Renal cortical epithelial cell (primary cell): Measurements from ENCODE around the gene ZNF189. TPM values are rescaled to one million over a fixed set of nuclear protein-coding genes. Genes with fewer than 3 reads are reported as not detected.

ENCODE experiments used
- DNase-seq: peaks from one replicate; pipeline ENCODE4 v3.0.0-alpha.2; 2011; ENCODE audit warnings: low read depth
- total RNA-seq: library from RNA; depleted of rRNA; stranded (reverse); fragments of >200 nt; gene quantifications from 2 replicates; pipeline ENCODE4 v1.2.3, GENCODE V29; 2014

The ZNF189 gene
- total RNA-seq, 1 donor from 2014 or later = 36.3 TPM

GRCh38 chr9:101419863-101420262, 21.2 kb downstream of the ZNF189 start:
- no peak for DNase-seq

GRCh38 chr9:101421653-101422065, 23.0 kb downstream of the ZNF189 start:
- DNase-seq = no peak

- no peak for DNase-seq
Measured at GRCh38 chr9:101427358-101427757, 28.7 kb downstream of the ZNF189 start.

- peak; percentile 74 for DNase-seq
Measured at GRCh38 chr9:101427957-101428655, 29.5 kb downstream of the ZNF189 start.

GRCh38 chr9:101428909-101429308, 30.3 kb downstream of the ZNF189 start:
- DNase-seq = no peak

- DNase-seq = no peak
Measured at GRCh38 chr9:101429736-101430135, 31.1 kb downstream of the ZNF189 start.

GRCh38 chr9:101432171-101432570, 33.5 kb downstream of the ZNF189 start:
- DNase-seq = no peak

- no peak for DNase-seq
Measured at GRCh38 chr9:101432740-101433139, 34.1 kb downstream of the ZNF189 start.

GRCh38 chr9:101433229-101433628, 34.6 kb downstream of the ZNF189 start:
- no peak for DNase-seq

GRCh38 chr9:101434998-101435397, 36.3 kb downstream of the ZNF189 start:
- no peak for DNase-seq

- no peak for DNase-seq
Measured at GRCh38 chr9:101435601-101436079, 37.0 kb downstream of the ZNF189 start, which contains the start of gene ALDOB. ALDOB (minus strand) TSS chr9:101435774; CDS start chr9:101430887, 4,887 bp downstream.

GRCh38 chr9:101437806-101438232, 39.2 kb downstream of the ZNF189 start:
- peak; percentile 38 for DNase-seq

GRCh38 chr9:101438523-101438922, 39.9 kb downstream of the ZNF189 start:
- no peak for DNase-seq

GRCh38 chr9:101440714-101441230, 42.1 kb downstream of the ZNF189 start:
- no peak for DNase-seq

- DNase-seq = no peak
Measured at GRCh38 chr9:101442318-101442717, 43.7 kb downstream of the ZNF189 start.

GRCh38 chr9:101442736-101443135, 44.1 kb downstream of the ZNF189 start:
- no peak for DNase-seq

GRCh38 chr9:101443364-101443771, 44.7 kb downstream of the ZNF189 start:
- no peak for DNase-seq

- DNase-seq = peak; percentile 50
Measured at GRCh38 chr9:101445353-101446029, 46.8 kb downstream of the ZNF189 start.

GRCh38 chr9:101446732-101447131, 48.1 kb downstream of the ZNF189 start:
- DNase-seq = no peak

- no peak for DNase-seq
Measured at GRCh38 chr9:101448680-101449070, 50.0 kb downstream of the ZNF189 start.

- DNase-seq = peak; percentile 57
Measured at GRCh38 chr9:101449071-101449721, 50.5 kb downstream of the ZNF189 start.

GRCh38 chr9:101450931-101451330, 52.3 kb downstream of the ZNF189 start:
- DNase-seq = no peak
